Adrenal gland (tissue), 5 donors: ENCODE results near the gene ABCG8.

Experiments
- CTCF ChIP-seq, 6 experiments: fragments of 450-650 bp in 4 of 6; fragments of 200-600 bp in 2 of 6; sonication (generic) in 1 of 6; IDR thresholded peaks; 1 replicate in 5 of 6; 2 replicates in 1 of 6; pipeline versions ENCODE4 v1.5.1 to v1.8.0; 2016 to 2021; ENCODE audit warnings: antibody characterized with exemption in 6 of 6, mild to moderate bottlenecking in 2 of 6, moderate library complexity in 1 of 6
- POLR2A ChIP-seq, 2 donors: fragments of 450-650 bp; IDR thresholded peaks; one replicate each; pipeline ENCODE4 v1.6.1; 2017; ENCODE audit warnings: antibody characterized with exemption in 2 of 2, mild to moderate bottlenecking in 2 of 2, moderate library complexity in 1 of 2
- donor health status: DM: no; HTN: no; CAD: no.

- TF ChIP-seq CTCF (IDR thresholded peaks at IDR 0.05) (no peak), POLR2A (IDR thresholded peaks at IDR 0.05) (no peak)
Observed at GRCh38 chr2:43824512-43824911, 14.3 kb upstream of the ABCG8 start.
